Muscle layer of duodenum (tissue), 2 donors: Measurements from ENCODE around the gene MAG.
A peak's percentile ranks its signal among the peaks of the same experiment; 100 is the strongest.

ENCODE experiments used
- H3K27ac ChIP-seq: one replicate; pipeline ENCODE4 v1.7.0; 2013; ENCODE audit warnings: mild to moderate bottlenecking, low read length
- H3K27me3 ChIP-seq: one replicate; pipeline ENCODE4 v1.7.0; 2013; ENCODE audit warnings: low read depth, mild to moderate bottlenecking, control low read depth, low read length
- H3K36me3 ChIP-seq, 2 donors: one replicate each; pipeline ENCODE4 v1.7.0; 2013; ENCODE audit warnings: low read length in 2 of 2, control low read depth in 1 of 2, mild to moderate bottlenecking in 1 of 2; ENCODE audit not compliant: insufficient read depth in 2 of 2, control insufficient read depth in 1 of 2
- H3K4me1 ChIP-seq, 2 donors: one replicate each; pipeline ENCODE4 v1.7.0; 2013; ENCODE audit warnings: low read length in 2 of 2, mild to moderate bottlenecking in 2 of 2, control low read depth in 1 of 2, moderate library complexity in 1 of 2; ENCODE audit not compliant: insufficient read depth in 2 of 2, control insufficient read depth in 1 of 2
- H3K4me3 ChIP-seq, 2 donors: one replicate each; pipeline ENCODE4 v1.7.0; 2013; ENCODE audit warnings: low read length in 2 of 2, low read depth in 1 of 2, mild to moderate bottlenecking in 1 of 2
- H3K9me3 ChIP-seq, 2 donors: one replicate each; pipeline ENCODE4 v1.7.0; 2013; ENCODE audit warnings: low read length in 2 of 2, control low read depth in 1 of 2, mild to moderate bottlenecking in 1 of 2; ENCODE audit not compliant: control insufficient read depth in 1 of 2
- donor health status: healthy.

The MAG gene

DNA sequence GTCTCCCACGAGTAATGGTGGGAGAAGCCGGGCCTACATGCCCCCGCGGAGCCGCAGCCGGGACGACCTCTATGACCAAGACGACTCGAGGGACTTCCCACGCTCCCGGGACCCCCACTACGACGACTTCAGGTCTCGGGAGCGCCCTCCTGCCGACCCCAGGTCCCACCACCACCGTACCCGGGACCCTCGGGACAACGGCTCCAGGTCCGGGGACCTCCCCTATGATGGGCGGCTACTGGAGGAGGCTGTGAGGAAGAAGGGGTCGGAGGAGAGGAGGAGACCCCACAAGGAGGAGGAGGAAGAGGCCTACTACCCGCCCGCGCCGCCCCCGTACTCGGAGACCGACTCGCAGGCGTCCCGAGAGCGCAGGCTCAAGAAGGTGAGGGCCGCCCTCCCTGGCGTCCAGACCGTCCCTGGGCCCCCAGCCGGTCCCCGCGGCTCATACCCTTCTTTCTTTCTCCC lies 24.6 kb upstream of the MAG start:
- peaks cover 11 to 21% of the 10 kb centered on the region in 2 donors for H3K36me3 ChIP-seq
- H3K27me3 ChIP-seq, result no peaks in the 10 kb centered on the region
- H3K27ac ChIP-seq, result peak overlapping the region; percentile 91
- H3K9me3 ChIP-seq, result no peaks in the 10 kb centered on the region
- H3K4me3 ChIP-seq, result peak overlapping the region; percentile 72 to 76
- peaks cover 2 to 25% of the 10 kb centered on the region in 2 donors for H3K4me1 ChIP-seq

DNA sequence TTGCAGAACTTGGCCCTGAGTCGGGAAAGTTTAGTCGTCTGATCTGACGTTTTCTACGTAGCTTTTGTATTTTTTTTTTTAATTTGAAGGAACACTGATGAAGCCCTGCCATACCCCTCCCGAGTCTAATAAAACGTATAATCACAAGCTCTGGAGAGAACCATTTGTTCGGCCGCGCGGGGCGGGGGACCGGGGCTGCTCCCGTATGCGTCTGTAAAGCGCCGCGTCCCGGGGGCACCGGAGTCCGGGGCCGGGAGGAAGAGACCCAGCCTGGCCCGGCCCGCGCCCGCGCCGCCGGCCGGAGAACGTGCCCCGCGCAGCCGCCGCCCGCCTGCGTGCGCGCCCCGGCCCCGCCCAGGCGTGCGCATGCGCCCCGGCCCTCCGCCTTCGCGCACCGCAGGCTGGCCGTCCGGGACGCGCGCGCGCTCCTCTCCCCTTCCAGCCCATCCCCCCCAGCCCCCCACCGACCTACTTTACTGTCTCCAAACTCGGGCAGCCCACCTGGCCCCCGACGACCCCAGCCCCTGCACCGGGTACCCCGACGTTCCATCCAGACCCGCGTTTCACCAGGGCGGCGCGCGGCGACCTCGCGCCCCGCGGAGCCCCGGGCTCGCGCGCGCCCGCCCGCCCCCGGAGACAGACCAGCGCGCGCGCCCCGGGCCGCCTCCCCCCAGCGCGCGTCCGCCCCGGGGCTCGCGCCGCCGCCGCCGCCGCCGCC lies 24.0 kb upstream of the MAG start:
- Histone ChIP-seq H3K27me3 (no peaks in the 10 kb centered on the region), H3K4me1 (peaks cover 2 to 25% of the 10 kb centered on the region in 2 donors), H3K36me3 (peaks cover 11 to 27% of the 10 kb centered on the region in 2 donors)

GRCh38 chr19:35268536-35269437 lies 23.2 kb upstream of the MAG start, which contains the start of gene USF2:
Gene USF2 (plus strand): TSS chr19:35268962. CDS start chr19:35269102, 140 bp downstream.
- H3K27ac ChIP-seq, result peak within 1 kb of the TSS; percentile 91
- no peaks in the 10 kb centered on the region for H3K27me3 ChIP-seq
- H3K4me1 ChIP-seq, result peaks cover 2 to 25% of the 10 kb centered on the region in 2 donors
- no peaks in the 10 kb centered on the region for H3K9me3 ChIP-seq
- peak within 1 kb of the TSS; percentile 72 to 76 for H3K4me3 ChIP-seq
- H3K36me3 ChIP-seq, result peaks cover 12 to 35% of the 10 kb centered on the region in 2 donors

More for the DNA sequence above, 24.0 kb upstream of the MAG start:
- Histone ChIP-seq H3K9me3 (no peaks in the 10 kb centered on the region), H3K4me3 (peak overlapping the region; percentile 72 to 76), H3K27ac (peak overlapping the region; percentile 91)

- Histone ChIP-seq H3K27ac (no peak overlapping the region), H3K4me1 (peaks cover 2 to 22% of the 10 kb centered on the region in 2 donors), H3K36me3 (peaks cover 16 to 43% of the 10 kb centered on the region in 2 donors), H3K9me3 (no peaks in the 10 kb centered on the region), H3K4me3 (peak overlapping the region in 1 of 2 donors; percentile 64), H3K27me3 (no peaks in the 10 kb centered on the region)
Measured at GRCh38 chr19:35269438-35270117, 22.4 kb upstream of the MAG start.

DNA sequence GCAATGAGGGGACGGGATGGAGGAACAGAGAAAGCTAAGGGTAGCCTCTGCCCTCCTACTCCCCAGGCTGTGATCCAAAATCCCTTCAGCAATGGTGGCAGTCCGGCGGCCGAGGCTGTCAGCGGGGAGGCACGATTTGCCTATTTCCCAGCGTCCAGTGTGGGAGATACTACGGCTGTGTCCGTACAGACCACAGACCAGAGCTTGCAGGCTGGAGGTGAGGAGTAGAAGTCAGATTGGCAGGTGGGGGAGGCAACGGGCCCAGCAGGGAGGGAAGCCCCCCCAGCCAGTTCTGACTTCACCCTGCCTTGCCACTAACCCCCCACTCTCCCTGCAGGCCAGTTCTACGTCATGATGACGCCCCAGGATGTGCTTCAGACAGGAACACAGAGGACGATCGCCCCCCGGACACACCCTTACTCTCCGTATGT lies 21.6 kb upstream of the MAG start:
- Histone ChIP-seq H3K27me3 (no peaks in the 10 kb centered on the region), H3K27ac (no peak overlapping the region), H3K4me1 (peaks cover 2 to 22% of the 10 kb centered on the region in 2 donors), H3K4me3 (no peak overlapping the region), H3K36me3 (peaks cover 16 to 46% of the 10 kb centered on the region in 2 donors), H3K9me3 (no peaks in the 10 kb centered on the region)

GRCh38 chr19:35271546-35271945 lies 20.4 kb upstream of the MAG start:
- Histone ChIP-seq H3K36me3 (peaks cover 25 to 57% of the 10 kb centered on the region in 2 donors), H3K27ac (no peak overlapping the region)

GRCh38 chr19:35272122-35272719 lies 19.7 kb upstream of the MAG start:
- Histone ChIP-seq H3K9me3 (no peaks in the 10 kb centered on the region), H3K4me3 (no peak overlapping the region), H3K36me3 (peaks cover 27 to 64% of the 10 kb centered on the region in 2 donors), H3K27me3 (no peaks in the 10 kb centered on the region), H3K4me1 (peaks cover 0 to 11% of the 10 kb centered on the region in 2 donors), H3K27ac (no peak overlapping the region)

More at GRCh38 chr19:35271546-35271945, 20.4 kb upstream of the MAG start:
- Histone ChIP-seq H3K4me3 (no peak overlapping the region), H3K27me3 (no peaks in the 10 kb centered on the region), H3K4me1 (peaks cover 2 to 17% of the 10 kb centered on the region in 2 donors), H3K9me3 (no peaks in the 10 kb centered on the region)

DNA sequence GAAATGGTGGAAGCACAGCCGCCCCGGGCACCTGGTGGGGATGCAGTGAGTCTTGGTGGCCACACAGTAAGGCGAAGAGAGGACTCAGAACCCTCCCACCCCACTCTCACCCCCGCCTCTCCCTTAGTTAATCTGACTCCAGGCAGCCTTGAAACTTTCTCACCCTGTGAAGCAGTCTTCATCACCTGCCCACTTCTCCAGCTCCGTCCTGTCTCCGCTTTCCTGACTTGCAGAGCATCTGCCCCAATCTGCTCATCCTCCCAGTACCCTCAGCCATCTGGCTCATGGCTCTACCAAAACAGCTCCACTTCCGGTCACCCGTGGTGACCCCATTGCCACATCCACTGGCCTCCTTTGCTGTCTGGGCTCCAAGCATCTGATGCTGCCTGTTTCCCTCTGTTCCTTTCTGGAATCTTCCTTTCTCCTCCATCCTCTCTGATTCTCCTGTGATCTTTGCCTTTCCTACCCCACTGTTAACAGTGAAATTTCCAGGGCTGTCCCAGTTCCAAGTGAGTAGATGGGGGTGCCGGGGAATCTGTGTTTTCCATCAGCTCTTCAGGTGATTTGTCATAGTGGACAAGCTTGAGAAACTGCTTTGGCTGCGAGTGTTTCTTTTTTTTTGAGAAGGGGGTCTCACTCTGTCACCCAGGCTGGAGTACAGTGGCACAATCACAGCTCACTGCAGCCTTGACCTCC lies 18.9 kb upstream of the MAG start:
- H3K36me3 ChIP-seq, result peaks cover 34 to 73% of the 10 kb centered on the region in 2 donors
- no peaks in the 10 kb centered on the region for H3K27me3 ChIP-seq
- H3K27ac ChIP-seq, result no peak overlapping the region
- peaks cover 0 to 11% of the 10 kb centered on the region in 2 donors for H3K4me1 ChIP-seq
- H3K4me3 ChIP-seq, result no peak overlapping the region
- H3K9me3 ChIP-seq, result no peaks in the 10 kb centered on the region

- H3K36me3 ChIP-seq, result peaks cover 35 to 80% of the 10 kb centered on the region in 2 donors
- no peaks in the 10 kb centered on the region for H3K9me3 ChIP-seq
- H3K4me1 ChIP-seq, result peaks cover 0 to 11% of the 10 kb centered on the region in 2 donors
- H3K27me3 ChIP-seq, result no peaks in the 10 kb centered on the region
- H3K27ac ChIP-seq, result no peak overlapping the region
- no peak overlapping the region for H3K4me3 ChIP-seq
Measured at GRCh38 chr19:35273686-35274259, 18.2 kb upstream of the MAG start.

DNA sequence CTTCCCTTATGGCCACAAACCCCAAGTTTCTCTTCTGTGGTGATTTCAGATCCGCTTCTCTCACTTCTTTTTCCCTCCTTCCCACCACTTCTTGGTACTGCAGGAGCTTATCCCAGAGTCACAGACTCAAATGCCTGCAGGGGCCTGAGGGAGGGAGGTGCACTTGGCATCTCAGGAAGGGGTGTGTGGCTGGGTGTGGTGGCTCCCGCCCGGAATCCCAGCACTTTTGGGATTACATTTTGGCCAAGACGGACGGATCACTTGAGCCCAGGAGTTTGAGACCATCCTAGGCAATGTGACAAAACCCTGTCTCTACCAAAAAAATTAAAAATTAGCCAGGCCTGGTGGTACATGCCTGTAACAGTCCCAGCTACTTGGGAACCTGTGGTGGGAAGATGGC lies 17.6 kb upstream of the MAG start:
- H3K27ac ChIP-seq, result no peak overlapping the region
- peaks cover 35 to 85% of the 10 kb centered on the region in 2 donors for H3K36me3 ChIP-seq
- no peaks in the 10 kb centered on the region for H3K9me3 ChIP-seq

More for the DNA sequence above, 17.6 kb upstream of the MAG start:
- Histone ChIP-seq H3K4me3 (no peak overlapping the region), H3K27me3 (no peaks in the 10 kb centered on the region), H3K4me1 (peaks cover 0 to 11% of the 10 kb centered on the region in 2 donors)
